Left kidney (tissue), 1 donor: ENCODE data around the gene NUDT16L1. TPM values are rescaled to one million over a fixed set of nuclear protein-coding genes. Genes with fewer than 3 reads are reported as not detected.

Source experiments
- polyA plus RNA-seq: library from polyadenylated mRNA; unstranded; fragments of 120-200 nt; gene quantifications from one replicate; pipeline ENCODE4 v1.2.1, GENCODE V29; 2013; ENCODE audit not compliant: insufficient read length

NUDT16L1 gene
- polyA plus RNA-seq, 1 donor = 32.5 TPM

Other genes starting within 250 kb of the NUDT16L1 start
- 33.7 TPM for gene NMRAL1, start 218.9 kb upstream of the NUDT16L1 start, polyA plus RNA-seq
- gene HMOX2, start 217.2 kb upstream of the NUDT16L1 start, polyA plus RNA-seq = 38.6 TPM
- 28.4 TPM for gene CDIP1, start 154.8 kb upstream of the NUDT16L1 start, polyA plus RNA-seq
- gene C16orf96, start 137.2 kb upstream of the NUDT16L1 start, polyA plus RNA-seq = 0.33 TPM
- gene UBALD1, start 78.7 kb upstream of the NUDT16L1 start, polyA plus RNA-seq = 13.3 TPM
- gene MGRN1, start 68.7 kb upstream of the NUDT16L1 start, polyA plus RNA-seq = 49.1 TPM
- 32.4 TPM for gene ANKS3, start 40.7 kb downstream of the NUDT16L1 start, polyA plus RNA-seq
- gene DNAAF8, start 41.0 kb downstream of the NUDT16L1 start, polyA plus RNA-seq = 2.2 TPM
- gene ZNF500, start 73.6 kb downstream of the NUDT16L1 start, polyA plus RNA-seq = 14.3 TPM
- gene SEPTIN12, start 94.8 kb downstream of the NUDT16L1 start, polyA plus RNA-seq = 0.57 TPM
- gene SMIM22, start 101.8 kb downstream of the NUDT16L1 start, polyA plus RNA-seq = 5.8 TPM
- gene ROGDI, start 109.1 kb downstream of the NUDT16L1 start, polyA plus RNA-seq = 26.3 TPM
- 163 TPM for gene GLYR1, start 153.7 kb downstream of the NUDT16L1 start, polyA plus RNA-seq
- 39.1 TPM for gene UBN1, start 153.9 kb downstream of the NUDT16L1 start, polyA plus RNA-seq
- gene PPL, start 243.6 kb downstream of the NUDT16L1 start, polyA plus RNA-seq = 30.3 TPM